Suprapubic skin (tissue), 4 donors: ENCODE results near the gene C5orf24.
"Not testable (repeated sequence)": the region's sequence is repeated elsewhere in the genome, so short reads cannot be mapped to it uniquely, and the experiment has no call there.

Experiments used
- CTCF ChIP-seq, 2 donors: fragments of 200-600 bp in 1 of 2; fragments of 450-650 bp in 1 of 2; sonication (generic) in 1 of 2; IDR thresholded peaks; one replicate each; pipeline ENCODE4 v1.5.1; 2016 to 2019; ENCODE audit warnings: antibody characterized with exemption in 2 of 2, mild to moderate bottlenecking in 1 of 2, moderate library complexity in 1 of 2
- EP300 ChIP-seq: sonication (generic); formaldehyde crosslinking; IDR thresholded peaks from one replicate; pipeline ENCODE4 v1.6.1; 2017; ENCODE audit warnings: antibody characterized with exemption
- POLR2A ChIP-seq, 2 donors: fragments of 450-650 bp; IDR thresholded peaks; one replicate each; pipeline ENCODE4 v1.6.1; 2017; ENCODE audit warnings: antibody characterized with exemption in 2 of 2, mild to moderate bottlenecking in 2 of 2, moderate library complexity in 2 of 2
- POLR2AphosphoS5 ChIP-seq, 3 donors: sonication (generic); formaldehyde crosslinking; IDR thresholded peaks; one replicate each; pipeline ENCODE4 v1.6.1; 2017; ENCODE audit warnings: antibody characterized with exemption in 3 of 3

GRCh38 chr5:134849434-134849933 lies 3.7 kb downstream of the C5orf24 start:
- TF ChIP-seq CTCF (IDR thresholded peaks at IDR 0.05); POLR2AphosphoS5 (IDR thresholded peaks at IDR 0.05); POLR2A (IDR thresholded peaks at IDR 0.05); EP300: not testable (repeated sequence)
